ENCODE data around the gene MIA3.

- TF ChIP-seq CTCF (IDR thresholded peaks at IDR 0.05) (no peak), POLR2A (IDR thresholded peaks at IDR 0.05) (no peak)
Observed at GRCh38 chr1:222663431-222663934, 45.6 kb downstream of the MIA3 start.
